Measurements from ENCODE around the gene CD247. TPM values are rescaled to one million over a fixed set of nuclear protein-coding genes. Genes with fewer than 3 reads are reported as not detected.

CD247 gene
- total RNA-seq, 3 donors from 2014 or later, result 4.6 to 6.1 (median 4.6) TPM

DNA sequence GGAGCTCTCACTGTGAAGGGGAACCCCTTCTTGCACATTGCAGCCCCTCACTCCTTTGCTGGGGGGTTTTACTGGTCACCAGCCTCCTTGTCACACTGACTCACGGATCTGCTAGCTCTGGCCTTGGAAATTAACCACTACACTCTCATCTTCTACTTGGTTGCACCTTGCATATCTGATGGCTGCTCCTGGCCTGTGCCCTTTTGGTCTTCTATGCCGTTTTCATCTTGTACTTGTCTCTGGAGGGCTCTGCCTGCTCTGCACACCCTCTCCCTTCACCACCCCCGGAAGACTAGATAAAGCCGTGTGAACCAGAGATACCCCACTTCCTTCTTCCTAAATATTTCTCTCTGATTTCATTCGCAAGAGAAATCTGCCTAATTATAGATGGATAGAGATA is 44.6 kb downstream of the CD247 start:
- H3K9me3 ChIP-seq, result no peaks in the 10 kb centered on the region
- no peak overlapping the region for H3K4me3 ChIP-seq
- intact Hi-C loops (cut with DNase I, micrococcal nuclease), result no loop called here
- H3K4me1 ChIP-seq (ENCODE audit: low read depth), result no peaks in the 10 kb centered on the region
- TF ChIP-seq, protein P1, sequence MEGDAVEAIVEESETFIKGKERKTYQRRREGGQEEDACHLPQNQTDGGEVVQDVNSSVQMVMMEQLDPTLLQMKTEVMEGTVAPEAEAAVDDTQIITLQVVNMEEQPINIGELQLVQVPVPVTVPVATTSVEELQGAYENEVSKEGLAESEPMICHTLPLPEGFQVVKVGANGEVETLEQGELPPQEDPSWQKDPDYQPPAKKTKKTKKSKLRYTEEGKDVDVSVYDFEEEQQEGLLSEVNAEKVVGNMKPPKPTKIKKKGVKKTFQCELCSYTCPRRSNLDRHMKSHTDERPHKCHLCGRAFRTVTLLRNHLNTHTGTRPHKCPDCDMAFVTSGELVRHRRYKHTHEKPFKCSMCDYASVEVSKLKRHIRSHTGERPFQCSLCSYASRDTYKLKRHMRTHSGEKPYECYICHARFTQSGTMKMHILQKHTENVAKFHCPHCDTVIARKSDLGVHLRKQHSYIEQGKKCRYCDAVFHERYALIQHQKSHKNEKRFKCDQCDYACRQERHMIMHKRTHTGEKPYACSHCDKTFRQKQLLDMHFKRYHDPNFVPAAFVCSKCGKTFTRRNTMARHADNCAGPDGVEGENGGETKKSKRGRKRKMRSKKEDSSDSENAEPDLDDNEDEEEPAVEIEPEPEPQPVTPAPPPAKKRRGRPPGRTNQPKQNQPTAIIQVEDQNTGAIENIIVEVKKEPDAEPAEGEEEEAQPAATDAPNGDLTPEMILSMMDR (IDR thresholded peaks at IDR 0.05), result no peak
- DNase-seq (no peak), ATAC-seq (no peak)
- no peaks in the 10 kb centered on the region for H3K36me3 ChIP-seq (ENCODE audit: low read depth)

DNA sequence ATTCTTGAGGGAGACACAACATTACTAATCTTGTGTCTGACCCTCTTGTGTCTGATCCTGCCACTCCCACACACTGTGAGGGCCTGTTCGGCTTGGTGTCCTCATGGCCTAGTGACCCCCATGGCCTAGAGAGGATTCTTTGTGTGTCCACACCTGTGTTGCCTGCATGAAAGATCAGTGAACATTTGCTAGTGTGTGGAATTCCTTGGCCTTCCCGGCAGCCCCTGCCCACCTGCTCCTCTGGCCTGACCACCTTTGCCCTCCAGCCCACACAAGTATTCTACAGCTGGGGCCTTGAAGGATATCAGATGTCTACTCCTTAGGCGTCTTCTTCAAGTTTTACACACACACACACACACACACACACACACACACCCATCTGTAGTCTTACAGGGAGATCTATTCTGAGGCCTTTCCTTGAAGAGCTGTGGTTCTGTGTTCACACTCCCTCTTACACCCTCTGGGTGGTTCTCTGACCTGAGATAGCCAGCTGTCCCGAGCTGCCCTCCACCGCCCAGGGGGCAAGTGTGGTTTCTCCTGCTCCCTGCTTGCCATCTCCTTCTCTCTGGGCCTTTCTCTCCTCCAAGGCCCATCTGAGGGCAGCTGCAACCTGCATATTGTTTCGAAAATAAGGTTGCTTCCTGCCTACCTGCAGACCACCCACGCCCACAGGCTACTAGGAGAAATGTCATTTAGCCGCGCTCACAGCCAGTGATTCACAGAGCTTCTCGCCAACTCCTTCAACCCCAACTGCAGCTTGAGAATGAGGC is 45.4 kb downstream of the CD247 start:
- Histone ChIP-seq H3K4me1 (ENCODE audit: low read depth) (no peaks in the 10 kb centered on the region), H3K9me3 (no peaks in the 10 kb centered on the region), H3K36me3 (ENCODE audit: low read depth) (no peaks in the 10 kb centered on the region), H3K4me3 (no peak overlapping the region)
- ATAC-seq (no peak), DNase-seq (no peak)
- intact Hi-C loops (cut with DNase I, micrococcal nuclease), result no loop called here
- TF ChIP-seq, protein P1 (IDR thresholded peaks at IDR 0.05), result no peak

DNA sequence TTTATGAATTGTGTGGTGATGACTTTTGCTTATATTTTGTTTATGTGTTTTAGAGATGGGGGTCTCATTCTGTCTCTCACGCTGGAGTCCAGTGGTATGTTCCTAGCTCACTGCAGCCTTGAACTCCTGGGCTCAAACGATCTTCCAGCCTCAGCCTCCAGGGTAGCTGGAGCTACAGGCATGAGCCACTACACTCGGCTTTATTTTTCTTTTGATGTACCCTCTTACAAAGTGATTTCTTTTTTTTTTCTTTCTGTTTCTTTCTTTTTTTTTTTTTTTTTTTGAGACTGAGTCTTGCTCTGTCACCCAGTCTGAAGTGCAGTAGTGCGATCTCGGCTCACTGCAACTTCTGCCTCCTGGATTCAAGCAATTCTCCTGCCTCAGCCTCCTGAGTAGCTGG is 46.8 kb downstream of the CD247 start:
- TF ChIP-seq, protein P1 (IDR thresholded peaks at IDR 0.05), result no peak
- intact Hi-C loops (cut with DNase I, micrococcal nuclease), result no loop called here
- H3K4me3 ChIP-seq, result no peak overlapping the region
- no peak for ATAC-seq
- no peak for DNase-seq
- no peaks in the 10 kb centered on the region for H3K36me3 ChIP-seq (ENCODE audit: low read depth)
- no peaks in the 10 kb centered on the region for H3K4me1 ChIP-seq (ENCODE audit: low read depth)
- no peaks in the 10 kb centered on the region for H3K9me3 ChIP-seq

DNA sequence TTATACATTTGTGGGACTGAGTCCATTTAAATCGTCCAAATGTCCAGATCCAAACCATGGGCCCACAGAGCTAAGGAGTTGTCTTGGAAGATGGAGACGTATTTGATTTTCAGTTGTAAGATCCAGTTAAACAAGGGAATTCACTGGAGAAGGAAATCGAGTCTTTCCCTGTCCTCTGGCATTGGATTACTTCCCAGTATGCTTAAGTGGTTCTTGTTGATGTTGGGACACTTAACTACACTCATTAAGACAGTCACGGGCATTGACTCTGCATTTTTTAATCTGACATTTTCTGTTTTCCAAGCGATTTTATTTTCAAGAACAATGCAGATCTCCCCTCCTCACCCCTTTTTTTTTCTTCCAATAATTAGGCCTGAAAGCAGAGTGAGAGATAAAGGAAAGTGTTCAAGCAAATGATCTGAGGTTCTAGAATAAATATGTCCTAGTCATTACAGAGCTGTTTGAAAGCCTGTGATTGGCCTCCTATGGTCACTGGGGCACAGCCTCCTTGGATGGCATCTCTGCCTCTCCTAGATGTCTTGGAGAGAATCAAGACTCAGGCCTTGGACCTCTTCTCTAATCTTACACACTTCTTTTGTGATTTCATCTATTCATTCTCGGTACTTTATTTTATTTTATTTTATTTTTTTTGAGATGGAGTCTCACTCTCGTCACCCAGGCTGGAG is 48.9 kb downstream of the CD247 start:
- TF ChIP-seq, protein P1 (IDR thresholded peaks at IDR 0.05), result no peak
- no peak overlapping the region for H3K4me3 ChIP-seq
- H3K9me3 ChIP-seq, result no peaks in the 10 kb centered on the region
- intact Hi-C loops (cut with DNase I, micrococcal nuclease), result no loop called here
- H3K4me1 ChIP-seq (ENCODE audit: low read depth), result no peaks in the 10 kb centered on the region
- no peaks in the 10 kb centered on the region for H3K36me3 ChIP-seq (ENCODE audit: low read depth)
- ATAC-seq (no peak), DNase-seq (no peak)

DNA sequence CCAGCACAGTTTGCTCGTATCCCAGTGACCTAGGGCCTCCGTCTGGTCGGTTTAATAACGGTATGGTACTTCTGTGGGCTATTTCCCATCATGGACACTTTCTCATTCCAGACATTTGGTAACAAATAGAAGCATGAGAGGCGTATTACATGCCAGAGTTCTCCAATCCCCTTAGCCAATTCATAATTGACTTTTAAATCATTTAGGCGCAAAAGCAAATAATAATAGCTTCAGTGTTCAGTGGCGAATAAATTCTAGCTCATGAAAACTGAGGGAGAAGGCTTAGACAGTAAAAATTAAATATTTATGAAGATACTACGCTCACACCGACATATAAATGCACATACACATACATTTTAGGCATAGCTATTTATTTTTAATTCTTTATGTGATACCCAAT is 50.6 kb downstream of the CD247 start:
- no peaks in the 10 kb centered on the region for H3K36me3 ChIP-seq (ENCODE audit: low read depth)
- ATAC-seq, result no peak
- no peaks in the 10 kb centered on the region for H3K4me1 ChIP-seq (ENCODE audit: low read depth)
- intact Hi-C loops (cut with DNase I, micrococcal nuclease), result no loop called here
- TF ChIP-seq, protein P1 (IDR thresholded peaks at IDR 0.05), result no peak
- H3K4me3 ChIP-seq, result no peak overlapping the region
- no peaks in the 10 kb centered on the region for H3K9me3 ChIP-seq
- no peak for DNase-seq
